Activated T-cell treated with anti-CD3 and anti-CD28 coated beads, Interleukin-2, amount 50 U/mL, for 24 hours (primary cell): ENCODE data around the gene CACNA1B.
"Not testable (repeated sequence)": the region's sequence is repeated elsewhere in the genome, so short reads cannot be mapped to it uniquely, and the experiment has no call there.

Source experiments
- DNase-seq: peaks from one replicate; pipeline ENCODE4 v3.0.0-alpha.2; 2020
- H3K27ac Mint-ChIP-seq: 2 replicates; pipeline ENCODE4 v1.8.0; 2020; ENCODE audit warnings: mild to moderate bottlenecking, mixed read lengths
- H3K27me3 Mint-ChIP-seq: 2 replicates; pipeline ENCODE4 v1.8.0; 2020; ENCODE audit warnings: mixed read lengths
- H3K36me3 Mint-ChIP-seq: 2 replicates; pipeline ENCODE4 v1.8.0; 2020; ENCODE audit warnings: low read depth, mixed read lengths
- H3K4me1 Mint-ChIP-seq: 2 replicates; pipeline ENCODE4 v1.8.0; 2020; ENCODE audit warnings: low read depth, mixed read lengths
- H3K4me3 Mint-ChIP-seq: 2 replicates; pipeline ENCODE4 v1.8.0; 2020; ENCODE audit warnings: mild to moderate bottlenecking, moderate library complexity, mixed read lengths
- H3K9me3 Mint-ChIP-seq: 2 replicates; pipeline ENCODE4 v1.8.0; 2020; ENCODE audit warnings: mixed read lengths

Gene CACNA1B

GRCh38 chr9:137878146-137878941, 762 bp downstream of the CACNA1B start:
- H3K4me3 Mint-ChIP-seq: no peak overlapping the region
- no peaks in the 10 kb centered on the region for H3K9me3 Mint-ChIP-seq
- peaks cover 3% of the 10 kb centered on the region for H3K4me1 Mint-ChIP-seq
- peak; percentile 58 for DNase-seq
- no peaks in the 10 kb centered on the region for H3K36me3 Mint-ChIP-seq
- H3K27ac Mint-ChIP-seq: no peak overlapping the region
- H3K27me3 Mint-ChIP-seq: peaks cover 51% of the 10 kb centered on the region

- Mint-ChIP-seq H3K9me3 (no peaks in the 10 kb centered on the region), H3K36me3 (no peaks in the 10 kb centered on the region), H3K4me3 (no peak overlapping the region), H3K27ac (no peak overlapping the region), H3K4me1 (peaks cover 3% of the 10 kb centered on the region), H3K27me3 (peaks cover 46% of the 10 kb centered on the region)
- no peak for DNase-seq
These were observed 1.5 kb downstream of the CACNA1B start for GRCh38 chr9:137879052-137879451.

GRCh38 chr9:137879566-137880150, 2.1 kb downstream of the CACNA1B start:
- DNase-seq: no peak
- Mint-ChIP-seq H3K4me1 (peaks cover 3% of the 10 kb centered on the region), H3K9me3 (no peaks in the 10 kb centered on the region), H3K4me3 (no peak overlapping the region), H3K27me3 (peaks cover 44% of the 10 kb centered on the region), H3K27ac (no peak overlapping the region), H3K36me3 (no peaks in the 10 kb centered on the region)

- H3K9me3 Mint-ChIP-seq: no peaks in the 10 kb centered on the region
- H3K4me3 Mint-ChIP-seq: no peak overlapping the region
- no peak for DNase-seq
- H3K36me3 Mint-ChIP-seq: no peaks in the 10 kb centered on the region
- peaks cover 3% of the 10 kb centered on the region for H3K4me1 Mint-ChIP-seq
- no peak overlapping the region for H3K27ac Mint-ChIP-seq
- peaks cover 37% of the 10 kb centered on the region for H3K27me3 Mint-ChIP-seq
These were observed 2.8 kb downstream of the CACNA1B start for GRCh38 chr9:137880160-137880975.

GRCh38 chr9:137880976-137881530, 3.5 kb downstream of the CACNA1B start:
- Mint-ChIP-seq H3K27me3 (peaks cover 30% of the 10 kb centered on the region), H3K4me3 (no peak overlapping the region), H3K36me3 (no peaks in the 10 kb centered on the region), H3K4me1 (peaks cover 3% of the 10 kb centered on the region), H3K27ac (no peak overlapping the region), H3K9me3 (no peaks in the 10 kb centered on the region)
- DNase-seq: no peak

GRCh38 chr9:137881591-137882505, 4.3 kb downstream of the CACNA1B start:
- Mint-ChIP-seq H3K4me1 (no peaks in the 10 kb centered on the region), H3K9me3 (no peaks in the 10 kb centered on the region), H3K4me3 (no peak overlapping the region), H3K36me3 (no peaks in the 10 kb centered on the region), H3K27ac (no peak overlapping the region), H3K27me3 (peaks cover 22% of the 10 kb centered on the region)
- DNase-seq: no peak

- no peak for DNase-seq
- Mint-ChIP-seq H3K36me3 (no peaks in the 10 kb centered on the region), H3K4me1 (no peaks in the 10 kb centered on the region), H3K27ac (no peak overlapping the region), H3K9me3 (no peaks in the 10 kb centered on the region), H3K4me3 (no peak overlapping the region), H3K27me3 (peaks cover 21% of the 10 kb centered on the region)
These were observed 4.9 kb downstream of the CACNA1B start for GRCh38 chr9:137882506-137882821.

- DNase-seq, H3K9me3 Mint-ChIP-seq, H3K27ac Mint-ChIP-seq, H3K4me3 Mint-ChIP-seq, H3K36me3 Mint-ChIP-seq, H3K4me1 Mint-ChIP-seq: not testable (repeated sequence)
- peaks cover 19% of the 10 kb centered on the region for H3K27me3 Mint-ChIP-seq
These were observed 6.4 kb downstream of the CACNA1B start for GRCh38 chr9:137883977-137884376.

- DNase-seq, H3K9me3 Mint-ChIP-seq, H3K4me3 Mint-ChIP-seq, H3K36me3 Mint-ChIP-seq, H3K4me1 Mint-ChIP-seq, H3K27ac Mint-ChIP-seq: not testable (repeated sequence)
- peaks cover 13% of the 10 kb centered on the region for H3K27me3 Mint-ChIP-seq
These were observed 7.0 kb downstream of the CACNA1B start for GRCh38 chr9:137884547-137884946.

GRCh38 chr9:137885121-137885520, 7.5 kb downstream of the CACNA1B start:
- H3K27ac Mint-ChIP-seq, H3K4me1 Mint-ChIP-seq, DNase-seq, H3K27me3 Mint-ChIP-seq, H3K4me3 Mint-ChIP-seq, H3K36me3 Mint-ChIP-seq, H3K9me3 Mint-ChIP-seq: not testable (repeated sequence)

- H3K4me1 Mint-ChIP-seq, H3K4me3 Mint-ChIP-seq, H3K36me3 Mint-ChIP-seq, DNase-seq, H3K9me3 Mint-ChIP-seq, H3K27me3 Mint-ChIP-seq, H3K27ac Mint-ChIP-seq: not testable (repeated sequence)
These were observed 11.0 kb downstream of the CACNA1B start for GRCh38 chr9:137888621-137889020.

- not testable (repeated sequence) for H3K36me3 Mint-ChIP-seq, H3K4me3 Mint-ChIP-seq, H3K9me3 Mint-ChIP-seq, H3K27ac Mint-ChIP-seq, H3K27me3 Mint-ChIP-seq, DNase-seq, H3K4me1 Mint-ChIP-seq
These were observed 12.4 kb downstream of the CACNA1B start for GRCh38 chr9:137889966-137890365.

- not testable (repeated sequence) for H3K36me3 Mint-ChIP-seq, H3K4me1 Mint-ChIP-seq, H3K27ac Mint-ChIP-seq, H3K4me3 Mint-ChIP-seq, H3K9me3 Mint-ChIP-seq, H3K27me3 Mint-ChIP-seq, DNase-seq
These were observed 13.4 kb downstream of the CACNA1B start for GRCh38 chr9:137890768-137891587.
